CD4-positive, alpha-beta T cell treated with Interleukin-4 for 4 hours (primary cell): ENCODE data around the gene NRAP.

ENCODE experiments used
- DNase-seq: peaks from one replicate; pipeline ENCODE4 v3.0.0-alpha.2; 2020

Gene NRAP

DNA sequence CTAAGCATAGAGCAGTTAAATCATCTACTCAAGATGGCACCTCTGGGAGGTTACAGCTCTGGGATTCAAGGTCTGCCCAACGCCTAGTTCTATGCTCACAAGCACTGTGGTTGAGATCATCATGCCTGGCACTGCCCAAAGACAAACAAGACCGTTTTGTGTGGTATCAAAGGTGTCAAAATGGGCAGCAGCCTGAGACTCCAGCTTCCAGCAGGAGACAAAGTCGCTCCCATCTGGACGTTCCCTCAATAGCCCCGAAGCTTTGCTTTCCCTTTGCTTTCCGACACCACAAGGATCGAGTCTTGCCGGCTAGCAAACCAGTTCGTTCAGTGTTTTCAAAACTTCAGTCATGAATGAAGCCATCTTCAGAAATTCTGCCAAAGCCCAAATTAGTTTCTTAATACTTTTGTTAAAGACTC is 105.9 kb downstream of the NRAP start:
- DNase-seq, result no peak

DNA sequence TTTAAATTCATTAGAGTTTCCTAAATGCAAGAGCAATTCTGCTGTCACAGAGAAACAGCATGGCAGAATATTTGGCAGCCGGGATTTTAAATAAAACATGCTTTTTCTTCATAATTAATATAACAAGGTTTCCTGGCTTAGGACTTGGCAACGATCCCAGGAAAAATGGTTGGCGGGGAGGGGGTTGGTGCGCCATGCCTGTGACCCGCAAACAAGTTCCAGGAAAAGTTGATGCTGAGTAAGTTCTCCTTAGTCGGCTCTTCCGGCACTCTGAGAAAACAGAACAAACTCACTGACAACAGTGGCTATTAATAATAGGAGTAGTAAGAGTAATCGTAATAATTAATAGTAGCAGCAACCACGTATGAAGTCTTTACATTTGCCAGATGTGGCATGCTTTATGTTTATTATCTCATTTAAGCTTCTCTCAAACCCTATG is 106.4 kb downstream of the NRAP start:
- no peak for DNase-seq

DNA sequence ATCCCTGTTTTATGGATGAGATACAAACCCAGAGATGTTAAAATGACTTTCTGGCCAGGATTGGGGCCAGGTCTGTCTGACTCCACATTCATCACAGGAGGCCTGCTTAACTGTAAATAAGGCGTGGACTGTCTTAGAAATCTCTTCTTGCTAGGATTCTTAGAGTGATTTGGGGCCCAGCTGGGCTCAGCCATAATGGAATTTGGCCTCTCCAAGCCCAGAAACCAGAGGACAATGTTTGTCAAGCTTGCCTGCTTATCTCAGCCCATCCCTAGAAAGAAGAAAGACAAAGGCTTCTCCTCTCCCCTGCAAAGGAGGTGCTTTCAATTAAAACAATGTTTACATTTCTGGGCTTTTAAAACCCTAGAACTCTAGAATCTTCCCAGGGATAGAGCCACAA is 108.1 kb downstream of the NRAP start:
- no peak for DNase-seq

DNA sequence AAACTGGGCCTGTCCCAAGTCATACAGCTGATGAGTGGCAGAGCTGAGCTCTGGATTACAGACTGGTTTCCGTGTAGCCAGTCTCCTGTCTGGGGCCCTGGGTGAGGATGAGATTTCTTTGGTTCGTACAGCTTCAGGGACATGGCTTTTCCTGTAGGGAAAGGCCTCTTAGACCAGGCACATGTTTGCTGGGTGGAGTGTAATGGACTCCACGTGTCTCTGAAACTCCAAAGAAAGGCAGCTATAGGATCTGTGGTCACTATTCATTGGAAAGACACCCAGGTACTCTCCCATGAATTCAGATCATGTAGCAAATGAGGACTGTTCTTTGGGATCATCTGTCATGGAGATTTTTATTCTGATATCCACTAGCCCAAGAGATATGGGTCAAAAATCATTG is 108.6 kb downstream of the NRAP start:
- DNase-seq, result no peak

DNA sequence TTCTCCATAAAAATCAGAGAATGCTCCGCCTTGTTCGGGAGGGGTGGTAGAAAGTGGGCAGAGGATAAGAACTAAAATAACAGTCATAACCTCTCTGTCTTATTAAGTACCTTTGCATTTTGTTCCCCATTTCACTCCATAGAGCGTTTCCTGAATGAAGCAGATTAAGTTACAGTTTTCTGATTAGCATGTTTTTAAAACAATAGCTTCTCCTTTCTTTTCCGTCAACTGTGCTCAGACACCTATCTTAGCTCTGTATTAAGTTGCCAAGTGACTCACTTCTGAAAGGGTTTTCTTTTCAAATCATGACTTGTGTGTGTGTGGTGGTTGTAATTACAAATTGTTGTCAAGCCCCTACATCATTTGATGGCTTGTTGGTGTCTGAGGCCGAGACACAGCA is 109.6 kb downstream of the NRAP start:
- DNase-seq, result no peak

DNA sequence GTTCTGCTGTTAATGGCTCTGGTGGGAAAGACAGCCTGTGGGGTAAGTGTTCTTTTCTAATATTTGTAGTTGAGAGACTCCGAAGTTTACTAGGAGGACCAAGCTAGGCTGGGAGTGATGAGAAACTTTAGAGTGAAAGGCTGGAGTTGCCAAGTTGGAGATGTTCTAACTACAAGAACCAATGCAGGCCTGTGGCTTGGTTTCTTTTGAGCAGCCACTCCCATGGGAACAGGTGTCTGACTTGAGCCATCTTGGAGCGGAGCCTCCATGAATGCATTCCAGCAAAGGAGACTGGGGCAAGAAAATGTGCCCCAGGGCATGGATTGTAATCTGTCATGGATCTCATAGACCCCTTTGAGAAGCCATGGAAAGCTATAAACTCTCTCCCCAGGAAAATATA is 110.7 kb downstream of the NRAP start:
- DNase-seq, result no peak

DNA sequence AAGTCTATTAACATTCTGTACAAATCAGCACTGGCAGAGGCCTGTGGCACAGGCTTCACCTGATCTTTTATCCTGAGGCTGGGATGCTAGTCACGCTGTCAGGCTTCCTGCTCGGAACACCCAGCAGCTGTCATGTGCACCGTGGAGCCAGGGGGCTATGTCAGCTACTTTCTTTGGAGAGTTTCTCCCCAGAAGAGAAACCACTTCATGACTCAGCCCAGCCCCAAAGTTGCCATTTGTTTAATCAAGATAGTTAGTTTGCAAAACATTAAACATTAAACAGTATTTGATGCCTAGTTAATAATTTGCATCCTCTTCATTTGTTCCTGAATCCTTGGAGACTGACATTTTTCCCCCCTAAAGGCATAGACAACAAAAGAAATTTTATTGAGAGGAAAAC is 111.1 kb downstream of the NRAP start, which contains the start of gene HABP2:
Gene HABP2, plus strand, starts transcription at position 353 of the 400 bp plus-strand sequence. CDS start 69 bp downstream, outside the sequence.
- no peak for DNase-seq

DNA sequence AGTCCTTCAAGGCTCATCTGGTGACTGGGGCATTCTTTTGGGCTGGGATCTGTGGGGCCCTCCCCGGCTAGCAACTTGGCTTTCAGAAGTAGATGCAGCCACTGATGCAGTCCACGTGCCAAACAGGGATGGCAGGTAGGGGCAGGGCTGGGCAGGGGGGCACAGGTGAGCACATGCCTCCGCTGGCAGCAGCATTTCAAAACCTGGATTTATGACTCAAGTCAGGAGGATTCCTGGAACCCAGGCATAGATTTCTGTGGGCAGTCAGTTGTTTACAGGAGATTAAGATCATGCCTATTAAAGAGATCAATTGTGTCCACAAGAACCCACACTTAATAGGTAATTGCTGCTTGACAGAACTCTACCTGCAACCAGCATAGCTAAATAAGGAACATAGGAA is 111.8 kb downstream of the NRAP start:
- no peak for DNase-seq

DNA sequence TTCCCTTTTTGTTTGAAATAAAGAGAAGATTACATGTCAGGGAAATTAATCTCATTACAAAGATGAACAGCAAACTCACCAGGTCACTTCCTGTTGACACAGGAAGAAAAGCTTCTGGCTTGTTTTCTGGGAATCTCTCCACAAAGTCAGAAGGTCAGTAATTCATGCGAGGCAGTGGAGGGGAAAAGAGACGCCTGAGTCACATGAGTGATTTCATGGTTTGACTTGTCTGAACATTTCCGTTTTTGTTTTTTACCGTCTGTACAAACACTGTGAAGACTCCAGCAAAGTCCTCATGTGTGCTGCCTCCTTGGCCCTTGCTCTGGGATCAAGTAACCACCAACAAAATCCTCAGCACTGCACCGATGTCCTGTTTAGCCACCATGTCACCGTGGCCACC is 113.5 kb downstream of the NRAP start:
- DNase-seq, result no peak

DNA sequence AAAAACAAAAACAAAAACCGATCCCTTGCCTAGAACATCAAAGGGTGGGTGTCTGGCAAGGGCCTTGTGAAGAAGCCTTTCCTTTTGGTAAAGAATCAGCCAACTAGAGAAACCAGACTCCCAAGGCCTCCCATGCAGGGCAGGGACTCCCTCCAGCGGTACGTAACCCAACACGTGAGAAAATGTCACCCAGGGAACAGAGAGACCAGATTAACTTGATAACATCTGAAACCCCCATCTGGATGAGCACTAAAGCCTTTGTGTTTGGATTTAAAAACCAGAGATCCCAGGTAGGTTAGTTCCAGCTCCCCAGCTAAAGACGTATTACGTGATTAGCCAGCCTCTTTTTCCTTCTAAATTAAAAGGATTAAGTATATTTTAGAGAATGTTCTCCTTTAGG is 114.0 kb downstream of the NRAP start:
- no peak for DNase-seq

DNA sequence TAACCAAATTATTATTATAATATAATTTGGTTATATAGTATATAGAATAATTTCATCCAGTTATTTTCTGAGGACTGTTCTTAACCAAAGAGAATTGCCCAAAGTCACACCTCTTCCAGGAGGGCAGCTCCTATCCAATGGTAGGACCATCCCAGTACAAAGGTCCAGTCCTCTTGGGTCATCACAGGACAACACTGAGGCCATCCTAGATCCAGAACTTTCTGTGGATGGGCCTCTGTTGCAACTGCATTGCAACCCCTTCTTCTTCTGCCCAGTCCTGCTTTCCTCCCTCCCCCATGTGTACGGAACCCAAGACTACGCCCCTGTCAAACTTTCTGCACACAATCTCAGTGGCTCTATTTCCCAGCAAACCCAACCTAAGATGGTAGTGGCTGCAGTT is 116.4 kb downstream of the NRAP start:
- no peak for DNase-seq

DNA sequence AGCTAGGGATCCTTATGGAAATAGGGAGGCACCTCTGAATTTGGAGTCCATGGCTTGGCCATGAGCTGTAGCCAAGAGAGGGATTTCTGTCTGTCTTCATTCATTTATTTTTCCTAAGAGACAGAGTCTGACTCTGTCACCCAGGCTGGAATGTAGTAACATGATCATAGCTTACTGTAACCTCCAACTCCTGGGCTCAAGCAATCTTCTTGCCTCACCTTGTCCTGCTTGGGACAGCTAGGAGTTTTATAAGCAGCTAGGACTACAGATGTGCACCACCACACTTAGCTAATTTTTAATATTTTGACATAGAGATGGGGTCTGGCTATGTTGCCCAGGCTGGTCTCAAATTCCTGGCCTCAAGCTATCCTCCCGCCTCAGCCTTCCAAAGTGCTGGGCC is 119.4 kb downstream of the NRAP start:
- no peak for DNase-seq

DNA sequence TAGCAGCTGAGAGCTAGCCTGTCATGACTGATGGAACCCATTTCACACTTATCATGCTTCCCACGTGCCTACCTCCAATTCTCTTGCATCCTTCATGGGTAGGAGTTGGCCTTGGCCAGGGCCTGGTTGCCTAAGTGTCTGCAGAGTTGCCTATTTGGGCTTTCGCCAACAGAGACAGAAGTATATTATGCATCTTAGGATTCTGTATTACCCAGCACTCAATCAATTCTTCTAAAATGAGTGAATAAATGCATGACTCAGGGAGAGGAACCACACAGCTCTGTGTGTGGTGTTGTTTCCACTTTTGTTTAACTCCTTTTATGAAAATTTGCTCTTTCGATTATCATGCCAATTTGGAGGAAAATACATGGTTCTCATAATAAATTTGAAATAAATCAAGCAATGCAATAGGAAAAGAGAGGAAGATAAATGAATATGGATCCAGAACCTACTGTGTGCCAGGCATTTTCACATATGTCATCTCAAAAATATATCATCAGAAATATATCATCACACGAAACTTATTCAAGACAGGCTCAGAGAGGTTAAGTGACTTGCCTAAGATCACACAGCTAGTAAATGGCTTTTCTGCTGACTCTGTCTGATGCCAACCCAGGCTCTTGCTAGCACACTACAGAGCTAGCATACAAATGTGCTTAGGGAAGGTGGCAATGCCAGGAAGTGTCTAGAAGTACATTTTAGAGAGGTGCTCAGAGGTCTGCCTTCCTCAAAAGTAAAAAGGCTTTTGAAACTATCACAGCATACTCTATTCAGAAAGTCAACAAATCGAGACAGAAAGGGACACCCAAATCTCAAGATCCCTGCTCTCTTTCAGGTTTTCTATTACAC is 120.5 kb downstream of the NRAP start:
- DNase-seq, result no peak

DNA sequence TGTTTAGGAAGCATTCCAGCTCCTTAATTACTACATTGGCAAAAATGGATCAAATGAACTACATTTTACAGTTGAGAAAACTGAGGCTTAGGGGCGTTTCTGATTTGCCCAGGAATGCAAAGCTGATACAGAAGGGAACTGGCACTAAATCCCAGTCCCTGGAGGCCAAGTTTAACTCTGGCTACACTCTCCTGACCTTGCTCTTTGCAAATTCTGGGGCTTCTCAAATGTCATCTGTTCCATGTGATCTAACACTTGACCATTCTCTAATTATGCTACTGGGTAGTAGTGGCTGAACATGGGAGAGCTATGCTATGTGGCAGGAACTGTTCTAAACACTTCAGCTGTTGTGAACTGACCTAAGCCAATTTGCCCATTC is 122.3 kb downstream of the NRAP start:
- no peak for DNase-seq

DNA sequence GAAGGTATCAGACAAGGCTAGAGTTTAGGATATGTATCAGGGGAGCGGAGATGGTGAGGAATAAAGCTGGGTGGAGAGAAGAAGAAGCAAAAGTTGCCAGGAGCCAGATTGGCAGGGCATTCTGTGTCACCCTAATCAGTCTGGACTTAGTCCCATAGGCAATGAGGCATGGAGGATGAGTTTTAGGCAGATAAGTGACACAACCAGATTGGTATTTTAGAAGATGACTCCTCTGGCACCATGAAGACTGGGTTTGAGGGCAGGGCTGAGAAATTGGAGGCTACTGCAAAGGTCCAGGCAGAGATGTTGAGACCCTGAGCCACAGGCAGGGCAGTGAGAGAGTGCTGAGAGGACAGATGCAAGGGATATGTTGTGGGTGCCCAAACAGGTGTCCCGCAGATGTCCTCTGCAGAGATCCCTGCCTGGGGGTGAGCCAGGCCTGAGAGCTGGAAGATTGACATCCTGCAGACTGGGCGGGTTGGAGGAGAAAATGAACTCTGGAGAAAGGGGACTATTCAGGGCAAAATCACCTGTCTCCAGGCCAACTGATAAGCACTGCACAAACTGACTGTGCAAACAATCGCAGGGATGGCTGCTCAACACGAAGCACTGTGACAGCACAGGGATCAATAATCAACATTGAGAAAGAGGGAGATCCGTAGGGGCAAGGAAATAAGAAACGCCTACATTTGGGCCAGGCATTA is 122.8 kb downstream of the NRAP start:
- no peak for DNase-seq

DNA sequence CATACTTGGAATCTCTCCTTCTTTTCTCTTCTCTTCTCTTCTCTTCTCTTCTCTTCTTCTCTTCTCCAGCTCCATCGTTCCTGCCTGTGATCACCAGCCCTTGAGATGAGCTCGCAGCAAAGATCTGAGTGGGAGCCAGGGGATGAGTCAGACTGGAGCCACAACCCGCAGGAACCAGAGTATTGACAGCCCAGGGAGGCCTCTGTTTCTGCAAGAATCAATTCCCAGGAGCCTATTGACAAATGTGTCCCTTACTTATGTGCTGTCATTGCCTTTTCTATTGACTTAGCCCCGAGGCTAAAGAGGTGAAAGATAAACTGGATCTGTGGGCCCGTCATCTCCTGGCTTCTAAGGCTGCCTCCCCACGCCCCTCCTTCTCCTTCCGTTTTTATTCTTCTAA is 124.1 kb downstream of the NRAP start:
- DNase-seq, result no peak
